HG02588 (cell line): Measurements from ENCODE around the gene TULP1.
"Not testable (repeated sequence)": the region's sequence is repeated elsewhere in the genome, so short reads cannot be mapped to it uniquely, and the experiment has no call there.

Experiments used
- ATAC-seq: cut with Tn5 transposase; IDR thresholded peaks from one replicate; pipeline ENCODE4 v1.9.1; 2021; ENCODE audit warnings: mild to moderate bottlenecking, moderate library complexity; ENCODE audit not compliant: unreplicated experiment

The TULP1 gene

GRCh38 chr6:35512740-35513139, at the start of gene TULP1:
Gene TULP1 (minus strand): TSS chr6:35512896. CDS start chr6:35512858, 38 bp downstream.
- ATAC-seq: no peak

- ATAC-seq: no peak
Measured at GRCh38 chr6:35562060-35562459, 49.4 kb upstream of the TULP1 start.

GRCh38 chr6:35561113-35561512, 48.4 kb upstream of the TULP1 start:
- ATAC-seq: no peak

- ATAC-seq: no peak
Measured at GRCh38 chr6:35558571-35558970, 45.9 kb upstream of the TULP1 start.

- ATAC-seq: no peak
Measured at GRCh38 chr6:35557239-35557638, 44.5 kb upstream of the TULP1 start.

GRCh38 chr6:35554811-35555210, 42.1 kb upstream of the TULP1 start:
- ATAC-seq: no peak

- ATAC-seq: no peak
Measured at GRCh38 chr6:35553315-35553714, 40.6 kb upstream of the TULP1 start.

- no peak for ATAC-seq
Measured at GRCh38 chr6:35552285-35552917, 39.7 kb upstream of the TULP1 start.

GRCh38 chr6:35550437-35550836, 37.7 kb upstream of the TULP1 start:
- no peak for ATAC-seq

GRCh38 chr6:35547676-35548075, 35.0 kb upstream of the TULP1 start:
- ATAC-seq: no peak

GRCh38 chr6:35544769-35545361, 32.2 kb upstream of the TULP1 start:
- ATAC-seq: no peak

GRCh38 chr6:35543459-35544193, 30.9 kb upstream of the TULP1 start:
- ATAC-seq: no peak

- ATAC-seq: no peak
Measured at GRCh38 chr6:35541836-35542235, 29.1 kb upstream of the TULP1 start.

GRCh38 chr6:35539223-35539622, 26.5 kb upstream of the TULP1 start:
- ATAC-seq: no peak

GRCh38 chr6:35535847-35536246, 23.2 kb upstream of the TULP1 start:
- not testable (repeated sequence) for ATAC-seq

- no peak for ATAC-seq
Measured at GRCh38 chr6:35534407-35535170, 21.9 kb upstream of the TULP1 start.

- no peak for ATAC-seq
Measured at GRCh38 chr6:35533981-35534380, 21.3 kb upstream of the TULP1 start.

GRCh38 chr6:35532126-35532525, 19.4 kb upstream of the TULP1 start:
- no peak for ATAC-seq

- ATAC-seq: no peak
Measured at GRCh38 chr6:35524380-35525020, 11.8 kb upstream of the TULP1 start.

- ATAC-seq: no peak
Measured at GRCh38 chr6:35522660-35523658, 10.3 kb upstream of the TULP1 start.
